Neural progenitor cell (in vitro differentiated cells): ENCODE data around the gene NOG.

Experiments used
- CTCF ChIP-seq: fragments of 200-600 bp; sonication (generic); IDR thresholded peaks from 2 replicates; pipeline ENCODE4 v1.5.1; 2017; ENCODE audit warnings: antibody characterized with exemption, mild to moderate bottlenecking
- EZH2 ChIP-seq: fragments of 200-600 bp; sonication (generic); IDR thresholded peaks from 2 replicates; pipeline ENCODE4 v1.6.1; 2017; ENCODE audit warnings: antibody characterized with exemption, mild to moderate bottlenecking, moderate library complexity
- EZH2phosphoT487 ChIP-seq: fragments of 200-600 bp; sonication (generic); IDR thresholded peaks from 2 replicates; pipeline ENCODE4 v1.6.1; 2017; ENCODE audit warnings: antibody characterized with exemption

- TF ChIP-seq CTCF (no peak), EZH2 (no peak), EZH2phosphoT487 (no peak)
These were observed 47.6 kb upstream of the NOG start for GRCh38 chr17:56545930-56546329.
